ENCODE measurements around the gene SLC2A2.
"Not testable (repeated sequence)": the region's sequence is repeated elsewhere in the genome, so short reads cannot be mapped to it uniquely, and the experiment has no call there.

The SLC2A2 gene

GRCh38 chr3:170988378-170988777, 38.1 kb downstream of the SLC2A2 start:
- no peak for DNase-seq (ENCODE audit: low read depth in 2 of 2)

GRCh38 chr3:170985304-170985703, 41.2 kb downstream of the SLC2A2 start:
- DNase-seq (ENCODE audit: low read depth in 2 of 2): no peak

DNA sequence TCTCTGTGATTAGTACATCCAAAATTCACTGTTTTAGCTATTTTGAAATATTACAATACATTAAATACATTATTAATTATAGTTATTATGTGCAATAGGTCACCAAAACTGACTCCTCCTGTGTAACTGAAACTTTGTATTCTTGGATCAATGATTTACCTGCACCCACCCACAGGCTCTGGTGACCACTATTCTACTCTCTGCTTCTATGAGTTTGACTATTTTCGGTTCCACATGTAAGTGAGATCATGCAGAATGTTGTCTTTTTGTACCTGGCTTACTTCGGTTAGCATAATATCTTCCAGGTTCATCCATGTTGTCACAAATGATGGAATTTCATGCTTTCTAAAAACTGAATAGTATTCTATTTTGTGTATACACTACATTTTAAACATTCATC, 43.8 kb downstream of the SLC2A2 start:
- DNase-seq (ENCODE audit: low read depth in 2 of 2): no peak

- no peak for DNase-seq (ENCODE audit: low read depth in 2 of 2)
These were observed 46.1 kb downstream of the SLC2A2 start for GRCh38 chr3:170980399-170980798.

DNA sequence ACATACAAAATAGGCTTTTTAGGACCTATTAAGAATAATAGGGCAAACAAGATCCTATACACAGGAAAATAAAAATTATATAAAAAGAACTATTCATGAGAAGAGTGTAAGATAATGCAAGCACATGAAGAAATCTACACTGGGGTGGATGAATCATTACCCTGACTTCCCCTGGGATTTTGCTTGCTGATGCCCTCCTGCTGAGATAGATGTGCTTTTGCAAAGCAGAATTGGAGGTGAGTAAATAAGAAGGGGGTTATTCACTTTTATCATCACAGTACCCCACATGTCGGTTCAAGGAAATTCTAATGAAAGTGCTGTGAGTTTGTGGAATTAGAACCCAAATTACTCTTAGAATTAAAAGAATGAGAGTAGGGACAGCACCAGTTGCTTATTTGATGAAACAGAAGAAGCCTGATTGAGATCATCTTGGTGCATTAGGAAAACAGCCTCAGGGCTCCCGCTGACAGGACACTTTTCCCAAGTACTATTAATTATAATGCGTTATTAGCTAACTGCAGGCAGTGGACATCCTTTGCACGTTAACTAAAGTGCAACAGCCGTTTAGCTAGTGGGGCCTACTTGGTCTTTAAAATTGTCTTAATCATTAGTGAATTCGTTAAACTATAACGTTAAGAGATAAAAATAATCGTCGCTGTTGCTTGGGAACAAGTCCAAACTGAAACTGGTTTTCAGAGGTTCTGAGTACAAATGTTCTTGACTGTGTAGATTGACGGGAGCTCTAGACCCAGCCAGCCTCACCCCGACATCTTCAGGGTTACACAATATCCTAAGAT, 48.4 kb downstream of the SLC2A2 start:
- DNase-seq (ENCODE audit: low read depth in 2 of 2): no peak

- DNase-seq (ENCODE audit: low read depth in 2 of 2): no peak
These were observed 50.4 kb downstream of the SLC2A2 start for GRCh38 chr3:170976190-170976519.

GRCh38 chr3:170975283-170976189, 51.0 kb downstream of the SLC2A2 start:
- DNase-seq (ENCODE audit: low read depth in 2 of 2): no peak

DNA sequence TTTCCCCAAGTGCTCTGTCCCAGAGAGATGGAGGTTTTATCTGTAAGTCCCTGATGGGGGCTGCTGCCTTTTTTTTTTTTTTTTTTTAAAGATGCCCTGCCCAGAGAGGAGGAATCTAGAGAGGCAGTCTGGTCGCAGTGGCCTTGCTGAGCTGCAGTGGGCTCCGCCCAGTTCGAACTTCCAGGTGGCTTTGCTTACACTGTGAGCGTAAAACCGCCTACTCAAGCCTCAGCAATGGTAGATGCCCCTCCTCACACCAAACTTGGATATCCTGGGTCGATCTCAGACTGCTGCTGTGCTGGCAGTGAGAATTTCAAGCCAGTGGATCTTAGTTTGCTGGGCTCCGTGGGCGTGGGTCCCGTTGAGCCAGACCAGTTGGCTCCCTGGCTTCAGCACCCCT, 51.6 kb downstream of the SLC2A2 start:
- DNase-seq (ENCODE audit: low read depth in 2 of 2): no peak

DNA sequence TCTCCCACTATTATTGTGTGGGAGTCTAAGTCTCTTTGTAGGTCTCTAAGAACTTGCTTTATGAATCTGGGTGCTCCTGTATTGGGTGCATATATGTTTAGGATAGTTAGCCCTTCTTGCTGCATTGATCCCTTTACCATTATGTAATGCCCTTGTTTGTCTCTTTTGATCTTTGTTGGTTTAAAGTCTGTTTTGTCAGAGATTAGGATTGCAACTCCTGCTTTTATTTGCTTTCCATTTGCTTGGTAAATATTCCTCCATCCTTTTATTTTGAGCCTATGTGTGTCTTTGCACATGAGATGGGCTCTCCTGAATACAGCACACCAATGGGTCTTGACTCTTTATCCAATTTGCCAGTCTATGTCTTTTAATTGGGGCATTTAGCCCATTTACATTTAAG, 53.6 kb downstream of the SLC2A2 start:
- not testable (repeated sequence) for DNase-seq (ENCODE audit: low read depth in 2 of 2)

DNA sequence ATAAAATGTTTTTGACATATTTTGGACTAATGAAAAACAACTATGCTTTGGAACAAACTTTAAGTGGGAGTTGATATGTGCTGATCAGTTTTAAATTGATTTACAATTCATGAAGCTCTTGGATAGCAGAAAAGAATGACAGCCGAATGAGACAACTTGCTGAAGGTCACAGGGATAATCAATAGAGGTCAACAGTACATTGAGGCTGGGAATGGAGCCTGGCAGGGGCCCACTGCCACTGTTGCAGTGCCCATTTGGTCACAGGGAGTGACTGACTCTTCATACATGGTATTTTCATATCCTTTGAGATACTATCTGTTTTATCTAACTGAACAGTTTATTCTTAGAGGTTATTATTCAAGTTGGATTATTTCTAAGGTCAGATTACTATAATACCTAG, 59.4 kb downstream of the SLC2A2 start:
- DNase-seq (ENCODE audit: low read depth in 2 of 2): no peak

- DNase-seq (ENCODE audit: low read depth in 2 of 2): no peak
These were observed 60.0 kb downstream of the SLC2A2 start for GRCh38 chr3:170966495-170966894.

DNA sequence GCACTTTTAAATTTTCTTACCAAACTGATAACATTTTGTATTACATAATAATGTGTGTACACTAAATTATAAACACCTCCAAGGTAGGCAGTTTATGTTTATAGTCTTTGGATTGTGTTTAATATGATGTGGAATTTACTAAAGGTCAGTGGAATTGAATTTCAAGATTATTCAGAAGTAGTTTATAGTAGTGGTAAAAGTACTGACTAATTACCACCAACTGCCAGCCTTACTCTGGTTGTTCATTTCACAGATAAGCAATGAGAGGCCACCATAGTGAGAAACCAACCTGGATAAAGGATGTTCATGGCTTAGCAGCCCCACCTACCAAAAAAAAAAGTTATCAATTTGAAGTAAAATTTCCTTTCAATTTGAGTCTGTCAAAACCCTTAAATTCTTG, 64.1 kb downstream of the SLC2A2 start:
- DNase-seq (ENCODE audit: low read depth in 2 of 2): no peak

GRCh38 chr3:170961616-170962400, 64.7 kb downstream of the SLC2A2 start:
- no peak for DNase-seq (ENCODE audit: low read depth in 2 of 2)

DNA sequence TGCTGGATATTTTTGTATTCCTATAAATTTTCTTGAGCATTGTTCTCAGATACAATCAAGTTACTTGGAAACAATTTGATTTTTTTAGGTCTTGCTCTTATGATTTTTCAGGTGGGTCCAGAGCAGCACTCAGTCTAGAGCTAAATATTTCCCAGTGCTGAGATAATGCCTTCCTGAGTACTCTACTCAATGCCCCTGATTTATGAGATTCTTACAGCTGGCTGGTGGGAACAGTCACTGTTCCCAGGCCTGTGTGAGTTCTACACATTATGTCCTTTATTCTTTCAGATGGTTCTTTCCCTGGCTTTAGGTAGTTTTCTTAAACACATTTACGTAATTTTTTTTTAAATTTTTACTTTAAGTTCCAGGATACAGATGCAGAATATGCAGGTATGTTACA, 67.1 kb downstream of the SLC2A2 start:
- DNase-seq (ENCODE audit: low read depth in 2 of 2): no peak

- no peak for DNase-seq (ENCODE audit: low read depth in 2 of 2)
These were observed 69.9 kb downstream of the SLC2A2 start for GRCh38 chr3:170956647-170957046.

DNA sequence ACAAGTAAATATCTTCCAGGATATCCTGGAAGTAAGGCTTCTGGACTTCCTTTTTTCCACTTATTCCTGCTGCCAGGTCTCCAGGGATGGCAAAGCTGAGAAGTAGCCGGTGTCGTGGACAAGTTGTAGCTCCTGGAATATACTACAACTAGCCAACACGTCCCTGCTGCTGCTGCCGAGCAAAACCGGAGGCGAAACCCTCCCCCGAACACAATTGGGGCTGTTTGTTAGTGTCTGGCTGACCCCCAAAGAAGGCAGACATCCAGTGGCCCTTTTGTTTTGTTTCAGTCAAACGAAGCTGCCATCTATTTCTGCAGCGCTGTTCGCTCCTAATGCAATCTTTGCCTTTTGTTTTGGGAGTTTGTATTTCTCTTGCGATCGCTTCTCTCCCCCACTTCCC, 72.8 kb downstream of the SLC2A2 start:
- DNase-seq (ENCODE audit: low read depth in 2 of 2): no peak

GRCh38 chr3:170953229-170953628, 73.3 kb downstream of the SLC2A2 start:
- DNase-seq (ENCODE audit: low read depth in 2 of 2): no peak

GRCh38 chr3:170949211-170949610, 77.3 kb downstream of the SLC2A2 start:
- DNase-seq (ENCODE audit: low read depth in 2 of 2): no peak

DNA sequence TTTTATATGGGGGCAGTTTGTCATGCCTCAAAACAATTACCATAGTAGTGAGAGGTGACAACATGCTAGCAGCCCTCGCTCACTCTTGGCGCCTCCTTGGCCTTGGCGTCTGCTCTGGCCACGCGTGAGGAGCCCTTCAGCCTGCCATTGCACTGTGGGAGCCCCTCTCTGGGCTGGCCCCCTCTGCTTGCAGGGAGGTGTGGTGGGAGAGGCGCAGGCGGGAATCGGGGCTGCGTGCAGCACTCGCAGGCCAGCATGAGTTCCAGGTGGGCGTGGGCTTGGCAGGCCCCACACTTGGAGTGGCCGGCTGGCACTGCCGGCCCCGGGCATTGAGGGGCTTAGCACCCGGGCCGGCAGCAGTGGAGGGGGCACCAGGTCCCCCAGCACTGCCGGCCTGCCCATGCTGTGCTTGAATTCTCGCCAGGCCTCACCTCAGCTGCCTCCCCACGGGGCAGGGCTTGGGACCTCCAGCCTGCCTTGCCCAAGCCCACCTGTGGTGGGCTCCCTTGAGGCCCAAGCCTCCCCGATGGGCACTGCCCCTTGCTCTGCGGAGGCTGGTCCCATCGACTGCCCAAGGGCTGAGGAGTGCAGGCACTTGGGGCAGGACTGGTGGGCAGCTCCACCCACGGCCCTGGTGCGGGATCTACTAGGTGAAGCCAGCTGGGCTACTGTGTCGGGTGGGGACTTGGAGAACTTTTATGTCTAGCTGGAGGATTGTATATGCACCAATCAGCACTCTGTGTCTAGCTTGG, 79.3 kb downstream of the SLC2A2 start:
- DNase-seq (ENCODE audit: low read depth in 2 of 2): no peak
